Measurements from ENCODE around the gene FAM241A. TPM values are rescaled to one million over a fixed set of nuclear protein-coding genes. Genes with fewer than 3 reads are reported as not detected.

FAM241A gene
- total and polyA plus RNA-seq, 2 of the 13 experiments (the other 11 are each of a cell fraction or from before 2014, with no cell fraction given), result 0.61 to 0.69 TPM

DNA sequence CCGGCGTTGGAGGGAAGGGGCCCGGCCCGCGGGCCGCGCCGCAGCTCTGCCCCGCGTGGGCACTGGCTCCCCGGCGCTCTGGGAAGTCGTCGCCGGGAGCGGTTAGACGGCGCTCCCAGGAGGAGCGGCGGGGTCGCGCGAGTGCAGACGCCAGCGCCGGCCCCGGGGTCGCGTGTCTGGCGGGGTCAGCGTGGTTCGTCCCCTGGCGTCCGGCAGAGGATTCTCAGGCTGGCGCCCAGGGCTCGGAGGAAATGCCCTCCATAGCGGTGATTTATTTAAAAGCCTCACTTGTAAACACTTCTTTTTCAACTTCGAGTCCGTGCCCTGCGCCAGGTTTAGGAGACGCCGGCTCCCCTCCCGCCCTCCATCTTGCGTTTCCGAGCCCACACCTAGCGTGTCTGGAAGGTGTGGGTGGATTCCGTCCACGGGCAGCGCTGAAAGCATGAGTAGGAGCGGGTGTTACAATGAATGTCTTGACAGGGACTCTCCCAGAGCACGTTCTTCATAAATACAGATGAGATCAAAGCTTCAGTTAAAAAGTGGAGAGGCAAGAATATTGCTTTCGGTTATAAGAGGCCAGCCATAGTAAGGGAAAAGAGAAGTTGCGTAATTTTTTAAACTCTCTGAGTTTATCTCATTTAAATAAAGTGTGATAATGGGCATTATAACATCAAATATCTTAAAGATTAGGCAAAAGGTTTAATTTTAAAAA, 692 bp downstream of the FAM241A start (continued):
- TF ChIP-seq YY1 (IDR thresholded peaks at IDR 0.05; ENCODE audit: insufficient read depth, insufficient replicate concordance, low read depth, low read length) (peak; percentile 25), POLR2A (IDR thresholded peaks at IDR 0.05; ENCODE audit: insufficient read depth in 1 of 2, low read depth in 2 of 2, low read length in 2 of 2) (no peak), HMGA1 (CRISPR knock-in tag; conservative IDR thresholded peaks at IDR 0.05) (no peak), SMYD3 (CRISPR knock-in tag; IDR thresholded peaks at IDR 0.05) (no peak), ZNF577 (CRISPR knock-in tag; IDR thresholded peaks at IDR 0.05; ENCODE audit: borderline replicate concordance, low read depth) (no peak), ZNF615 (CRISPR knock-in tag; IDR thresholded peaks at IDR 0.05; ENCODE audit: borderline replicate concordance) (no peak), ZNF33A (CRISPR knock-in tag; IDR thresholded peaks at IDR 0.05; ENCODE audit: borderline replicate concordance) (no peak), ZIK1 (CRISPR knock-in tag; IDR thresholded peaks at IDR 0.05; ENCODE audit: borderline replicate concordance, low read depth) (0 out of 2 replicates have a peak, but pooled peaks have one; percentile 3), CEBPB (IDR thresholded peaks at IDR 0.05; ENCODE audit: borderline replicate concordance, low read depth, low read length) (peak; percentile 73; the same call in 1 of the 2 replicates)
- TF ChIP-seq, protein P1, sequence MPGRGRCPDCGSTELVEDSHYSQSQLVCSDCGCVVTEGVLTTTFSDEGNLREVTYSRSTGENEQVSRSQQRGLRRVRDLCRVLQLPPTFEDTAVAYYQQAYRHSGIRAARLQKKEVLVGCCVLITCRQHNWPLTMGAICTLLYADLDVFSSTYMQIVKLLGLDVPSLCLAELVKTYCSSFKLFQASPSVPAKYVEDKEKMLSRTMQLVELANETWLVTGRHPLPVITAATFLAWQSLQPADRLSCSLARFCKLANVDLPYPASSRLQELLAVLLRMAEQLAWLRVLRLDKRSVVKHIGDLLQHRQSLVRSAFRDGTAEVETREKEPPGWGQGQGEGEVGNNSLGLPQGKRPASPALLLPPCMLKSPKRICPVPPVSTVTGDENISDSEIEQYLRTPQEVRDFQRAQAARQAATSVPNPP (CRISPR knock-in tag; IDR thresholded peaks at IDR 0.05), result no peak
- TF ChIP-seq, protein P2, sequence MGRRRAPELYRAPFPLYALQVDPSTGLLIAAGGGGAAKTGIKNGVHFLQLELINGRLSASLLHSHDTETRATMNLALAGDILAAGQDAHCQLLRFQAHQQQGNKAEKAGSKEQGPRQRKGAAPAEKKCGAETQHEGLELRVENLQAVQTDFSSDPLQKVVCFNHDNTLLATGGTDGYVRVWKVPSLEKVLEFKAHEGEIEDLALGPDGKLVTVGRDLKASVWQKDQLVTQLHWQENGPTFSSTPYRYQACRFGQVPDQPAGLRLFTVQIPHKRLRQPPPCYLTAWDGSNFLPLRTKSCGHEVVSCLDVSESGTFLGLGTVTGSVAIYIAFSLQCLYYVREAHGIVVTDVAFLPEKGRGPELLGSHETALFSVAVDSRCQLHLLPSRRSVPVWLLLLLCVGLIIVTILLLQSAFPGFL (CRISPR knock-in tag; IDR thresholded peaks at IDR 0.05), result no peak
- TF ChIP-seq, protein P3, sequence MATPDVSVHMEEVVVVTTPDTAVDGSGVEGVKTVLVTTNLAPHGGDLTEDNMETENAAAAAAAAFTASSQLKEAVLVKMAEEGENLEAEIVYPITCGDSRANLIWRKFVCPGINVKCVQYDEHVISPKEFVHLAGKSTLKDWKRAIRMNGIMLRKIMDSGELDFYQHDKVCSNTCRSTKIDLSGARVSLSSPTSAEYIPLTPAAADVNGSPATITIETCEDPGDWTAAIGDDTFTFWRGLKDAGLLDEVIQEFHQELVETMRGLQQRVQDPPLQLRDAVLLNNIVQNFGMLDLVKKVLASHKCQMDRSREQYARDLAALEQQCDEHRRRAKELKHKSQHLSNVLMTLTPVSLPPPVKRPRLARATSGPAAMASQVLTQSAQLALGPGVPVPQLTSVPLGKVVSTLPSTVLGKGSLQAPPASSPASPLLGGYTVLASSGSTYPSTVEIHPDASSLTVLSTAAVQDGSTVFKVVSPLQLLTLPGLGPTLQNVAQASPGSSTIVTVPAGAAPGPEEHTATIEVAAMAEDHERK (CRISPR knock-in tag; IDR thresholded peaks at IDR 0.05; ENCODE audit: low read depth), result no peak
- TF ChIP-seq, protein P4, sequence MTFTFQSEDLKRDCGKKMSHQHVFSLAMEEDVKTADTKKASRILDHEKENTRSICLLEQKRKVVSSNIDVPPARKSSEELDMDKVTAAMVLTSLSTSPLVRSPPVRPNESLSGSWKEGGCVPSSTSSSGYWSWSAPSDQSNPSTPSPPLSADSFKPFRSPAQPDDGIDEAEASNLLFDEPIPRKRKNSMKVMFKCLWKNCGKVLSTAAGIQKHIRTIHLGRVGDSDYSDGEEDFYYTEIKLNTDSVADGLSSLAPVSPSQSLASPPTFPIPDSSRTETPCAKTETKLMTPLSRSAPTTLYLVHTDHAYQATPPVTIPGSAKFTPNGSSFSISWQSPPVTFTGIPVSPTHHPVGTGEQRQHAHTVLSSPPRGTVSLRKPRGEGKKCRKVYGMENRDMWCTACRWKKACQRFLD (CRISPR knock-in tag; IDR thresholded peaks at IDR 0.05; ENCODE audit: borderline replicate concordance), result no peak
- TF ChIP-seq, protein P5, sequence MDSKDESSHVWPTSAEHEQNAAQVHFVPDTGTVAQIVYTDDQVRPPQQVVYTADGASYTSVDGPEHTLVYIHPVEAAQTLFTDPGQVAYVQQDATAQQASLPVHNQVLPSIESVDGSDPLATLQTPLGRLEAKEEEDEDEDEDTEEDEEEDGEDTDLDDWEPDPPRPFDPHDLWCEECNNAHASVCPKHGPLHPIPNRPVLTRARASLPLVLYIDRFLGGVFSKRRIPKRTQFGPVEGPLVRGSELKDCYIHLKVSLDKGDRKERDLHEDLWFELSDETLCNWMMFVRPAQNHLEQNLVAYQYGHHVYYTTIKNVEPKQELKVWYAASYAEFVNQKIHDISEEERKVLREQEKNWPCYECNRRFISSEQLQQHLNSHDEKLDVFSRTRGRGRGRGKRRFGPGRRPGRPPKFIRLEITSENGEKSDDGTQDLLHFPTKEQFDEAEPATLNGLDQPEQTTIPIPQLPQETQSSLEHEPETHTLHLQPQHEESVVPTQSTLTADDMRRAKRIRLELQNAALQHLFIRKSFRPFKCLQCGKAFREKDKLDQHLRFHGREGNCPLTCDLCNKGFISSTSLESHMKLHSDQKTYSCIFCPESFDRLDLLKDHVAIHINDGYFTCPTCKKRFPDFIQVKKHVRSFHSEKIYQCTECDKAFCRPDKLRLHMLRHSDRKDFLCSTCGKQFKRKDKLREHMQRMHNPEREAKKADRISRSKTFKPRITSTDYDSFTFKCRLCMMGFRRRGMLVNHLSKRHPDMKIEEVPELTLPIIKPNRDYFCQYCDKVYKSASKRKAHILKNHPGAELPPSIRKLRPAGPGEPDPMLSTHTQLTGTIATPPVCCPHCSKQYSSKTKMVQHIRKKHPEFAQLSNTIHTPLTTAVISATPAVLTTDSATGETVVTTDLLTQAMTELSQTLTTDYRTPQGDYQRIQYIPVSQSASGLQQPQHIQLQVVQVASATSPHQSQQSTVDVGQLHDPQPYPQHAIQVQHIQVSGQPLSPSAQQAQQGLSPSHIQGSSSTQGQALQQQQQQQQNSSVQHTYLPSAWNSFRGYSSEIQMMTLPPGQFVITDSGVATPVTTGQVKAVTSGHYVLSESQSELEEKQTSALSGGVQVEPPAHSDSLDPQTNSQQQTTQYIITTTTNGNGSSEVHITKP (CRISPR knock-in tag; IDR thresholded peaks at IDR 0.05; ENCODE audit: low read depth), result no peak
- TF ChIP-seq, protein P6, sequence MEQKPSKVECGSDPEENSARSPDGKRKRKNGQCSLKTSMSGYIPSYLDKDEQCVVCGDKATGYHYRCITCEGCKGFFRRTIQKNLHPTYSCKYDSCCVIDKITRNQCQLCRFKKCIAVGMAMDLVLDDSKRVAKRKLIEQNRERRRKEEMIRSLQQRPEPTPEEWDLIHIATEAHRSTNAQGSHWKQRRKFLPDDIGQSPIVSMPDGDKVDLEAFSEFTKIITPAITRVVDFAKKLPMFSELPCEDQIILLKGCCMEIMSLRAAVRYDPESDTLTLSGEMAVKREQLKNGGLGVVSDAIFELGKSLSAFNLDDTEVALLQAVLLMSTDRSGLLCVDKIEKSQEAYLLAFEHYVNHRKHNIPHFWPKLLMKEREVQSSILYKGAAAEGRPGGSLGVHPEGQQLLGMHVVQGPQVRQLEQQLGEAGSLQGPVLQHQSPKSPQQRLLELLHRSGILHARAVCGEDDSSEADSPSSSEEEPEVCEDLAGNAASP (CRISPR knock-in tag; IDR thresholded peaks at IDR 0.05; ENCODE audit: borderline replicate concordance), result no peak; the same call in 1 of the 2 replicates
- TF ChIP-seq, protein P7, sequence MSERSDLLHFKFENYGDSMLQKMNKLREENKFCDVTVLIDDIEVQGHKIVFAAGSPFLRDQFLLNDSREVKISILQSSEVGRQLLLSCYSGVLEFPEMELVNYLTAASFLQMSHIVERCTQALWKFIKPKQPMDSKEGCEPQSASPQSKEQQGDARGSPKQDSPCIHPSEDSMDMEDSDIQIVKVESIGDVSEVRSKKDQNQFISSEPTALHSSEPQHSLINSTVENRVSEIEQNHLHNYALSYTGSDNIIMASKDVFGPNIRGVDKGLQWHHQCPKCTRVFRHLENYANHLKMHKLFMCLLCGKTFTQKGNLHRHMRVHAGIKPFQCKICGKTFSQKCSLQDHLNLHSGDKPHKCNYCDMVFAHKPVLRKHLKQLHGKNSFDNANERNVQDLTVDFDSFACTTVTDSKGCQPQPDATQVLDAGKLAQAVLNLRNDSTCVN (CRISPR knock-in tag; IDR thresholded peaks at IDR 0.05; ENCODE audit: borderline replicate concordance), result no peak

All from HepG2 (cell line).